Tibial artery (tissue), 4 donors: ENCODE data around the gene NF2.

ENCODE experiments used
- DNase-seq, 2 donors: peaks; one replicate each; pipeline ENCODE4 v3.0.0-alpha.2; 2019
- H3K27ac ChIP-seq, 2 donors: fragments of 200-600 bp; sonication (generic) in 1 of 2; 1 replicate in 1 of 2; 2 replicates in 1 of 2; pipeline ENCODE4 v1.5.1; 2018 to 2019; ENCODE audit warnings: mild to moderate bottlenecking in 1 of 2
- H3K27me3 ChIP-seq, 2 donors: fragments of 200-600 bp; sonication (generic) in 1 of 2; one replicate each; pipeline versions ENCODE4 v1.5.1 to v1.6.0; 2016 to 2019
- H3K36me3 ChIP-seq, 3 donors: fragments of 200-600 bp; sonication (generic) in 2 of 3; one replicate each; pipeline ENCODE4 v1.5.1; 2016 to 2019; ENCODE audit warnings: mild to moderate bottlenecking in 2 of 3
- H3K4me1 ChIP-seq, 4 donors: fragments of 200-600 bp; sonication (generic) in 2 of 4; 1 replicate in 3 of 4; 2 replicates in 1 of 4; pipeline ENCODE4 v1.5.1; 2016 to 2019
- H3K4me3 ChIP-seq, 2 donors: fragments of 200-600 bp; sonication (generic) in 1 of 2; 1 replicate in 1 of 2; 2 replicates in 1 of 2; pipeline ENCODE4 v1.5.1; 2018 to 2019; ENCODE audit warnings: mild to moderate bottlenecking in 2 of 2
- H3K9me3 ChIP-seq, 3 donors: fragments of 200-600 bp; sonication (generic) in 1 of 3; one replicate each; pipeline ENCODE4 v1.5.1; 2016 to 2019
- CTCF ChIP-seq, 2 experiments: fragments of 200-600 bp in 1 of 2; fragments of 450-650 bp in 1 of 2; IDR thresholded peaks; one replicate each; pipeline ENCODE4 v1.5.1; 2017 to 2019; ENCODE audit warnings: antibody characterized with exemption in 2 of 2, mild to moderate bottlenecking in 1 of 2, moderate library complexity in 1 of 2
- intact Hi-C: fragments of 100-400 bp; cut with DNase I; formaldehyde crosslinking; loops from one replicate; pipeline ENCODE4 v1.15.0; 2023; ENCODE audit warnings: low total_unique reads

NF2 gene

GRCh38 chr22:29630987-29631386 is 27.6 kb downstream of the NF2 start:
- no peak overlapping the region for H3K27ac ChIP-seq
- intact Hi-C loops = loop anchor here (10.0 kb wide), 2 partner anchors 374 to 454 kb away; partner anchors contain the start of gene HORMAD2

GRCh38 chr22:29631725-29632124 is 28.3 kb downstream of the NF2 start:
- H3K27ac ChIP-seq = no peak overlapping the region
- TF ChIP-seq CTCF (IDR thresholded peaks at IDR 0.05) = no peak
- no peak for DNase-seq
- H3K9me3 ChIP-seq = no peaks in the 10 kb centered on the region
- no peaks in the 10 kb centered on the region for H3K27me3 ChIP-seq
- H3K4me3 ChIP-seq = no peak overlapping the region
- H3K36me3 ChIP-seq = no peaks in the 10 kb centered on the region
- no peaks in the 10 kb centered on the region for H3K4me1 ChIP-seq
- intact Hi-C loops = loop anchor here (10.0 kb wide), 2 partner anchors 373 to 453 kb away; partner anchors contain the start of gene HORMAD2

More at GRCh38 chr22:29630987-29631386, 27.6 kb downstream of the NF2 start:
- no peaks in the 10 kb centered on the region for H3K27me3 ChIP-seq
- H3K4me3 ChIP-seq = no peak overlapping the region
- H3K36me3 ChIP-seq = no peaks in the 10 kb centered on the region
- peaks cover 0 to 3% (median under 1%) of the 10 kb centered on the region in 4 donors for H3K4me1 ChIP-seq
- TF ChIP-seq CTCF (IDR thresholded peaks at IDR 0.05) = no peak
- DNase-seq = no peak
- no peaks in the 10 kb centered on the region for H3K9me3 ChIP-seq

GRCh38 chr22:29632672-29633071 is 29.2 kb downstream of the NF2 start:
- intact Hi-C loops = loop anchor here (10.0 kb wide), 2 partner anchors 372 to 452 kb away; partner anchors contain the start of gene HORMAD2
- Histone ChIP-seq H3K4me1 (no peaks in the 10 kb centered on the region), H3K4me3 (no peak overlapping the region), H3K9me3 (no peaks in the 10 kb centered on the region), H3K36me3 (peaks cover 0 to 5% (median 0%) of the 10 kb centered on the region in 3 donors), H3K27me3 (no peaks in the 10 kb centered on the region), H3K27ac (no peak overlapping the region)
- TF ChIP-seq CTCF (IDR thresholded peaks at IDR 0.05) = no peak
- no peak for DNase-seq

GRCh38 chr22:29633514-29634312 is 30.3 kb downstream of the NF2 start:
- peaks cover 0 to 14% (median 2%) of the 10 kb centered on the region in 3 donors for H3K36me3 ChIP-seq
- intact Hi-C loops = loop anchor here (10.0 kb wide), 2 partner anchors 371 to 451 kb away; partner anchors contain the start of gene HORMAD2
- no peak overlapping the region for H3K27ac ChIP-seq
- no peaks in the 10 kb centered on the region for H3K4me1 ChIP-seq
- no peak overlapping the region for H3K4me3 ChIP-seq
- no peaks in the 10 kb centered on the region for H3K27me3 ChIP-seq
- no peaks in the 10 kb centered on the region for H3K9me3 ChIP-seq
- no peak for DNase-seq
- no peak for TF ChIP-seq CTCF (IDR thresholded peaks at IDR 0.05)

GRCh38 chr22:29634847-29635246 is 31.4 kb downstream of the NF2 start:
- H3K4me1 ChIP-seq = no peaks in the 10 kb centered on the region
- intact Hi-C loops = loop anchor here (10.0 kb wide), 2 partner anchors 370 to 450 kb away; partner anchors contain the start of gene HORMAD2
- no peak overlapping the region for H3K4me3 ChIP-seq
- H3K36me3 ChIP-seq = peaks cover 0 to 21% (median 7%) of the 10 kb centered on the region in 3 donors
- H3K27me3 ChIP-seq = no peaks in the 10 kb centered on the region
- TF ChIP-seq CTCF (IDR thresholded peaks at IDR 0.05) = no peak
- no peak for DNase-seq
- H3K9me3 ChIP-seq = no peaks in the 10 kb centered on the region
- no peak overlapping the region for H3K27ac ChIP-seq
